SH-SY5Y (cell line): ENCODE measurements around the gene BTBD19.

Source experiments
- GATA2 ChIP-seq: IDR thresholded peaks from 2 replicates; pipeline ENCODE4 v1.6.1; 2011; ENCODE audit warnings: mild to moderate bottlenecking, low read depth, low read length
- GATA3 ChIP-seq: IDR thresholded peaks from 2 replicates; pipeline ENCODE4 v1.6.1; 2011; ENCODE audit warnings: low read depth, mild to moderate bottlenecking, low read length, moderate library complexity

- TF ChIP-seq GATA3 (no peak), GATA2 (no peak)
Measured at GRCh38 chr1:44854970-44855369, 46.6 kb downstream of the BTBD19 start.
